Fibroblast of peridontal ligament (primary cell): ENCODE measurements around the gene SLC4A1.
A peak's percentile ranks its signal among the peaks of the same experiment; 100 is the strongest.

Experiments
- DNase-seq: peaks from one replicate; pipeline ENCODE4 v3.0.0-alpha.2; 2010; ENCODE audit errors: extremely low read depth

SLC4A1 gene

GRCh38 chr17:44220213-44221083 is 47.5 kb downstream of the SLC4A1 start:
- peak; percentile 45 for DNase-seq

GRCh38 chr17:44219616-44220212 is 48.2 kb downstream of the SLC4A1 start, which contains the start of gene UBTF:
Gene UBTF, minus strand, starts transcription at chr17:44219675. Its CDS starts 1,446 bp downstream, at chr17:44218229.
- DNase-seq, result peak; percentile 35

- peak; percentile 53 for DNase-seq
Observed at GRCh38 chr17:44219108-44219615, 48.8 kb downstream of the SLC4A1 start.

GRCh38 chr17:44218344-44219107 is 49.4 kb downstream of the SLC4A1 start:
- DNase-seq, result peak; percentile 85

GRCh38 chr17:44217738-44218343 is 50.1 kb downstream of the SLC4A1 start:
- DNase-seq, result no peak

GRCh38 chr17:44216694-44217093 is 51.2 kb downstream of the SLC4A1 start:
- no peak for DNase-seq

GRCh38 chr17:44216173-44216572 is 51.8 kb downstream of the SLC4A1 start:
- DNase-seq, result no peak

GRCh38 chr17:44214896-44215295 is 53.0 kb downstream of the SLC4A1 start:
- no peak for DNase-seq

- no peak for DNase-seq
Observed at GRCh38 chr17:44214230-44214494, 53.8 kb downstream of the SLC4A1 start.

GRCh38 chr17:44213403-44214229 is 54.3 kb downstream of the SLC4A1 start:
- no peak for DNase-seq

- no peak for DNase-seq
Observed at GRCh38 chr17:44212507-44213402, 55.2 kb downstream of the SLC4A1 start.

GRCh38 chr17:44211281-44212265 is 56.4 kb downstream of the SLC4A1 start:
- DNase-seq, result no peak

- peak; percentile 54 for DNase-seq
Observed at GRCh38 chr17:44210342-44211192, 57.4 kb downstream of the SLC4A1 start.

- DNase-seq, result no peak
Observed at GRCh38 chr17:44209786-44210341, 58.1 kb downstream of the SLC4A1 start.

- DNase-seq, result no peak
Observed at GRCh38 chr17:44207743-44208142, 60.2 kb downstream of the SLC4A1 start.

GRCh38 chr17:44207319-44207718 is 60.6 kb downstream of the SLC4A1 start:
- DNase-seq, result no peak

GRCh38 chr17:44206825-44207155 is 61.1 kb downstream of the SLC4A1 start:
- no peak for DNase-seq
